ENCODE measurements around the gene CASZ1.

The CASZ1 gene

DNA sequence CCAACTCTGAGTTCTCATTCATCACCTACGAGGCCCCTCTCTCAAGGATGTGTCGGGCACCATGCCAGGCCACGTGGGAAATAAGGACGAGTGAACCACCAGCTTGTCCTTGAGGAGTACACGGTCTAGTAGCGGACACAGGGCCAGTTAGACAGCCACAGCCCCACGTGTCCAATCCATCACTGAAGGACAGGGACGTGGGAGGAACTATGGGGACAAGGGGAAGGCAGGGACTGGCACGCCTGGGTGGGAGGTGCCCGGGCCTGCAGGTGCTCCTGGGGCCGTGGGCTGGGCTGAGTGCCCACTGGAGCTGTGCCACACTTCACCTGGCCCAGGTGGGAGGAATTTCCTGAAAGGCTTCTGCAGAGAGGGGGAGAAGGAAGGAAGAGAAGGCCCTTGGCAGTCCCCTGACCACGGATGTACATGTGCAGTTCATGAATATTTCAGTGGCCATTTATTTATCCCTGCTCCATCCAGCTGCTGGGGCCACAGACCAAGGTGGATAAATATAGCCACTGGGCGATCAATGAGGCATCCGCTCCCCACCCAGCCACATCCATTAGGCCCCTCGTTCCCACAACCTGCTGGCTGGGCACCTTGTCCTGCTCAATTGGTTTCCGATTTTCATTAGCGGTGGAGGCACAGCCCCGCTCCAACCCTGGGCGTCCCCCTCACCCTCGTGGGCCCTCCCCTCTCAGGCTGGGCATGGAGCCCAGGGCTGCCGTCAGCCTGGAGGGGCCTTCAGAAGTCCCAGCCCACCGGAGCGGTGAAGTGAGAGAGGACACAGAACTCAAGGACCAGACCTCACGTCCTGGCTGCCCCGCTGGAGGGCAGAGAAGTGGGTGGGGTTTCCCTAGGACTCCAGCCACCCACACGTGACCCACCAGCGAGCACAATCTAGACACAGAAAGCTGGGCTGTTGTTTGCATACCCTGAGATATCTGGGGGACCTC lies 59.5 kb downstream of the CASZ1 start:
- no peaks in the 10 kb centered on the region for H3K27me3 ChIP-seq (ENCODE audit: insufficient read depth, poor library complexity, severe bottlenecking)
- H3K4me3 ChIP-seq (ENCODE audit: severe bottlenecking), result no peak overlapping the region
- no peak overlapping the region for H3K27ac ChIP-seq (ENCODE audit: poor library complexity, severe bottlenecking)
- no peaks in the 10 kb centered on the region for H3K9me3 ChIP-seq (ENCODE audit: severe bottlenecking)
- DNase-seq (ENCODE audit: low spot score), result no peak
- TF ChIP-seq, protein P1, sequence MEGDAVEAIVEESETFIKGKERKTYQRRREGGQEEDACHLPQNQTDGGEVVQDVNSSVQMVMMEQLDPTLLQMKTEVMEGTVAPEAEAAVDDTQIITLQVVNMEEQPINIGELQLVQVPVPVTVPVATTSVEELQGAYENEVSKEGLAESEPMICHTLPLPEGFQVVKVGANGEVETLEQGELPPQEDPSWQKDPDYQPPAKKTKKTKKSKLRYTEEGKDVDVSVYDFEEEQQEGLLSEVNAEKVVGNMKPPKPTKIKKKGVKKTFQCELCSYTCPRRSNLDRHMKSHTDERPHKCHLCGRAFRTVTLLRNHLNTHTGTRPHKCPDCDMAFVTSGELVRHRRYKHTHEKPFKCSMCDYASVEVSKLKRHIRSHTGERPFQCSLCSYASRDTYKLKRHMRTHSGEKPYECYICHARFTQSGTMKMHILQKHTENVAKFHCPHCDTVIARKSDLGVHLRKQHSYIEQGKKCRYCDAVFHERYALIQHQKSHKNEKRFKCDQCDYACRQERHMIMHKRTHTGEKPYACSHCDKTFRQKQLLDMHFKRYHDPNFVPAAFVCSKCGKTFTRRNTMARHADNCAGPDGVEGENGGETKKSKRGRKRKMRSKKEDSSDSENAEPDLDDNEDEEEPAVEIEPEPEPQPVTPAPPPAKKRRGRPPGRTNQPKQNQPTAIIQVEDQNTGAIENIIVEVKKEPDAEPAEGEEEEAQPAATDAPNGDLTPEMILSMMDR (IDR thresholded peaks at IDR 0.05; ENCODE audit: poor library complexity, severe bottlenecking), result no peak
- H3K36me3 ChIP-seq (ENCODE audit: low read depth), result no peaks in the 10 kb centered on the region
- no peak for ATAC-seq (ENCODE audit: low read depth)
- no peaks in the 10 kb centered on the region for H3K4me1 ChIP-seq (ENCODE audit: insufficient read depth, poor library complexity, severe bottlenecking)

DNA sequence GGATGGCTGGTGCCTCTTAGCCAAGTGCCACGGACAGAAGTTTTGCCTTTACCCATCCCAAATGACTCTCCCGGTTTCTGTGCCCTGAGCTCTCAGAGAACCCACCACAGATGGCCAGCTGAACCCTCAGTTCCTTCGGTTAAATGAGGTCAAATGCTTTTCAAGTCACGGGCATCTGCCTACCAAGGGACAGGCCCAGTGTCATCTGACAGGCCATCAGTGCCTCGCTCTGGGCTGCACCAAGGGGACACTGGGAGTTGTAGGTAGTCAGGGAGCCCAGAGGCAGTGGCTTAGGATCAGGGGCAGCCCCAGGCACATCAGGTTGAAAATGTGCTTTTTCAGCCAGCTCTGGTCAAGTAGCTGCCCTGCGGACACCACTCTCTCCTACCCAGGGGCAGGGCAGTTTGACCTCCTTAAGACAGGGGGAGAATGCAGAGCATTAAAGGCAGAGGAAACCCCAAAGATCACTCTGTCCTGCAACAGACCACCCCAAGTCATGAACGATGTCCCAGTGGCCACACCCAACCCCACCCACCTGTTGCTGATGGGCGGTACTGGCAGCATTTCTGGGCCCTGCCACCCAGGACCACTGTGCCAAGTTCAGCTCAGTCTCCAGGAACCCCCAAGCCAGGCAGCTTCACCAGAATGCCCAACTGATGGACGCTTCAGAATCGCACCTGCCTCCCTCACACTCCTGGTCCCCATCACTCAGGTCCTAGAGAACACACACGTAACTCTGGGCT lies 60.7 kb downstream of the CASZ1 start:
- TF ChIP-seq, protein P1 (IDR thresholded peaks at IDR 0.05; ENCODE audit: poor library complexity, severe bottlenecking), result no peak
- H3K36me3 ChIP-seq (ENCODE audit: low read depth), result no peaks in the 10 kb centered on the region
- DNase-seq (ENCODE audit: low spot score) (no peak), ATAC-seq (ENCODE audit: low read depth) (no peak)
- no peaks in the 10 kb centered on the region for H3K4me1 ChIP-seq (ENCODE audit: insufficient read depth, poor library complexity, severe bottlenecking)
- no peaks in the 10 kb centered on the region for H3K27me3 ChIP-seq (ENCODE audit: insufficient read depth, poor library complexity, severe bottlenecking)
- no peak overlapping the region for H3K4me3 ChIP-seq (ENCODE audit: severe bottlenecking)
- no peak overlapping the region for H3K27ac ChIP-seq (ENCODE audit: poor library complexity, severe bottlenecking)
- no peaks in the 10 kb centered on the region for H3K9me3 ChIP-seq (ENCODE audit: severe bottlenecking)

DNA sequence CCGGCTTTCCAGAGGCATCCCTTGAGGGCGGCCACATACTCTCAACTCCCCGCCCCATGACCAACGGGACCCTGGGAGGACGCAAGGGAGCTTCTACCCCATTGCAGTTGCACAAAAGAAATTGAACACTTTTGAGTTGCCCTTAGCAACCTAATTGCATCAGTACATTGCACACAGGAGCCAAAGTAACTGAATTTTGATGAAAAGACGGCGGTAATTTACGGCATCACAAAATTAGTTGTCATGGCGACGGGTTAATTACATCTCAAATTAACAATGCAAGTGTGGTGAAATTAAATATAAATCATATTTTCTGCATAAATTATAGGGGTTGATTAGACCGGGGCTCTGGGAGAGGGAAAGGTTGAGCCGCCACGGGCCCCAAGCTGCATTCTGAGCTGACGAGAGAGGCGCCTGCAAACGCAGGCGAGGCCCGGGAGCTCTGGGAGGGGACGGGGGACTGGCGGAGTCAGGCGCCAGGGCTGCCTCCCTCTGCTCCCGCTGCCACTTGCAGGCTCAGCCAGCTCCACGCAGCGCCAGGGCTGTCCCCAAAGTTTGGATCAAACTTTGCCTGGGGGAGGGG lies 61.4 kb downstream of the CASZ1 start:
- ATAC-seq (ENCODE audit: low read depth) (no peak), DNase-seq (ENCODE audit: low spot score) (no peak)
- H3K27ac ChIP-seq (ENCODE audit: poor library complexity, severe bottlenecking), result no peak overlapping the region
- no peaks in the 10 kb centered on the region for H3K27me3 ChIP-seq (ENCODE audit: insufficient read depth, poor library complexity, severe bottlenecking)
- no peaks in the 10 kb centered on the region for H3K4me1 ChIP-seq (ENCODE audit: insufficient read depth, poor library complexity, severe bottlenecking)
- TF ChIP-seq, protein P1 (IDR thresholded peaks at IDR 0.05; ENCODE audit: poor library complexity, severe bottlenecking), result no peak
- H3K4me3 ChIP-seq (ENCODE audit: severe bottlenecking), result no peak overlapping the region
- no peaks in the 10 kb centered on the region for H3K36me3 ChIP-seq (ENCODE audit: low read depth)
- no peaks in the 10 kb centered on the region for H3K9me3 ChIP-seq (ENCODE audit: severe bottlenecking)

DNA sequence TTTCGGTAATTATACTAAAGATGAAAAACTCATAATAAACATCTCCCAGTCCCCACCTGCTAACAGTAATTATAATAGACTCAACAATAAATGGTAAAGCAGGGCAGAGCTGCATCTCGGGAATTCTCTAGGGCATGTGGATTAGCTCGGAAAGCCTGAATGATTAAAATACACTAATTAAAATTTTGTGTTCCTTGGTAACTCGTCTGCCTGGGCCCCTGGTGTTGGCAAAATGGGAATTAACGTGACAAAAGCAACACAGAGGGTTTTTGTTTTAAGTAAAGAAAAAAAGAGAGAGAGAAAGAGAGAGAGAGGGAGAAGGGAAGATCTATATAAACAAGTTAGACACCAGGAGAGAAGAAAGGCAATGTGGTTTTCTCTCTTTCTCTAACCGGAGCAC lies 62.1 kb downstream of the CASZ1 start:
- Histone ChIP-seq H3K27ac (ENCODE audit: poor library complexity, severe bottlenecking) (no peak overlapping the region), H3K9me3 (ENCODE audit: severe bottlenecking) (no peaks in the 10 kb centered on the region), H3K36me3 (ENCODE audit: low read depth) (no peaks in the 10 kb centered on the region), H3K27me3 (ENCODE audit: insufficient read depth, poor library complexity, severe bottlenecking) (no peaks in the 10 kb centered on the region), H3K4me1 (ENCODE audit: insufficient read depth, poor library complexity, severe bottlenecking) (no peaks in the 10 kb centered on the region), H3K4me3 (ENCODE audit: severe bottlenecking) (no peak overlapping the region)
- ATAC-seq (ENCODE audit: low read depth), result no peak
- DNase-seq (ENCODE audit: low spot score), result no peak
- TF ChIP-seq, protein P1 (IDR thresholded peaks at IDR 0.05; ENCODE audit: poor library complexity, severe bottlenecking), result no peak
